H9 (cell line): ENCODE data around the gene SMYD5. TPM values are rescaled to one million over a fixed set of nuclear protein-coding genes. Genes with fewer than 3 reads are reported as not detected.

Source experiments
- DNase-seq: peaks from one replicate; pipeline ENCODE4 v3.0.0-alpha.2; 2017
- H2AFZ ChIP-seq: one replicate; pipeline ENCODE4 v1.6.1; 2013; ENCODE audit warnings: mild to moderate bottlenecking, low read length, control low read depth, moderate library complexity
- H2AK5ac ChIP-seq: 2 replicates; pipeline ENCODE4 v1.6.1; 2013; ENCODE audit warnings: low read length, control low read depth, mixed read lengths; ENCODE audit not compliant: insufficient read length
- H2BK120ac ChIP-seq: one replicate; pipeline ENCODE4 v1.6.1; 2013; ENCODE audit warnings: low read depth, mild to moderate bottlenecking, low read length, control low read depth, inconsistent platforms; ENCODE audit not compliant: poor library complexity, severe bottlenecking
- H2BK12ac ChIP-seq: 2 replicates; pipeline ENCODE4 v1.6.1; 2013; ENCODE audit warnings: low read length, control low read depth, mixed read lengths, low read depth; ENCODE audit not compliant: insufficient read length
- H2BK15ac ChIP-seq: 2 replicates; pipeline ENCODE4 v1.6.1; 2013; ENCODE audit warnings: low read depth, low read length, control low read depth
- H2BK20ac ChIP-seq: one replicate; pipeline ENCODE4 v1.6.1; 2013; ENCODE audit warnings: low read depth, mild to moderate bottlenecking, low read length, control low read depth, inconsistent platforms; ENCODE audit not compliant: poor library complexity, severe bottlenecking
- H2BK5ac ChIP-seq: 2 replicates; pipeline ENCODE4 v1.6.1; 2013; ENCODE audit warnings: low read length, control low read depth, mixed read lengths; ENCODE audit not compliant: insufficient read length
- H3K14ac ChIP-seq: 2 replicates; pipeline ENCODE4 v1.6.1; 2013; ENCODE audit warnings: low read length, control low read depth; ENCODE audit not compliant: insufficient read depth
- H3K18ac ChIP-seq: 2 replicates; pipeline ENCODE4 v1.6.1; 2013; ENCODE audit warnings: low read depth, mild to moderate bottlenecking, mixed read lengths, low read length, control low read depth; ENCODE audit not compliant: insufficient read length
- H3K23ac ChIP-seq: 2 replicates; pipeline ENCODE4 v1.6.1; 2013; ENCODE audit warnings: low read length, control low read depth, mixed read lengths, low read depth; ENCODE audit not compliant: insufficient read length
- H3K23me2 ChIP-seq: 2 replicates; pipeline ENCODE4 v1.6.1; 2013; ENCODE audit warnings: low read depth, mild to moderate bottlenecking, mixed read lengths, low read length, control low read depth; ENCODE audit not compliant: insufficient read length, poor library complexity, severe bottlenecking
- H3K27ac ChIP-seq: 2 replicates; pipeline ENCODE4 v1.5.1; 2013; ENCODE audit warnings: low read length, control low read depth, mixed read lengths, low read depth; ENCODE audit not compliant: insufficient read length
- H3K27me3 ChIP-seq: 2 replicates; pipeline ENCODE4 v1.6.1; 2013; ENCODE audit warnings: low read length, control low read depth, inconsistent platforms; ENCODE audit not compliant: insufficient read depth
- H3K4ac ChIP-seq: 2 replicates; pipeline ENCODE4 v1.6.1; 2013; ENCODE audit warnings: low read depth, mild to moderate bottlenecking, control low read depth, inconsistent platforms, low read length, moderate library complexity
- H3K4me1 ChIP-seq: 2 replicates; pipeline ENCODE4 v1.6.1; 2013; ENCODE audit warnings: low read length, control low read depth, inconsistent platforms; ENCODE audit not compliant: insufficient read depth
- H3K4me2 ChIP-seq: 2 replicates; pipeline ENCODE4 v1.6.1; 2013; ENCODE audit warnings: low read length, control low read depth, mixed read lengths; ENCODE audit not compliant: insufficient read length, insufficient read depth
- H3K56ac ChIP-seq: 2 replicates; pipeline ENCODE4 v1.6.1; 2013; ENCODE audit warnings: low read depth, mild to moderate bottlenecking, mixed read lengths, low read length, control low read depth; ENCODE audit not compliant: insufficient read length
- H3K79me1 ChIP-seq: 2 replicates; pipeline ENCODE4 v1.6.1; 2013; ENCODE audit warnings: low read depth, mild to moderate bottlenecking, moderate library complexity, low read length, control low read depth, inconsistent platforms; ENCODE audit not compliant: insufficient read depth, poor library complexity, severe bottlenecking
- H3K79me2 ChIP-seq: 2 replicates; pipeline ENCODE4 v1.6.1; 2013; ENCODE audit warnings: low read length, control low read depth, inconsistent platforms; ENCODE audit not compliant: insufficient read depth
- H3K9ac ChIP-seq: 2 replicates; pipeline ENCODE4 v1.6.1; 2013; ENCODE audit warnings: low read length, control low read depth, mixed read lengths; ENCODE audit not compliant: insufficient read length; ENCODE audit errors: extremely low read depth
- H3K9me3 ChIP-seq: one replicate; pipeline ENCODE4 v1.6.1; 2013; ENCODE audit warnings: low read depth, low read length, inconsistent platforms; ENCODE audit not compliant: control insufficient read depth
- H3T11ph ChIP-seq: one replicate; pipeline ENCODE4 v1.6.1; 2013; ENCODE audit warnings: mild to moderate bottlenecking, low read length, control low read depth, inconsistent platforms
- H4K20me1 ChIP-seq: one replicate; pipeline ENCODE4 v1.6.1; 2013; ENCODE audit not compliant: control insufficient read depth, insufficient read length, insufficient read depth
- H4K5ac ChIP-seq: 2 replicates; pipeline ENCODE4 v1.6.1; 2013; ENCODE audit warnings: low read depth, mild to moderate bottlenecking, mixed read lengths, low read length, control low read depth; ENCODE audit not compliant: insufficient read length
- H4K8ac ChIP-seq: replicated peaks from 2 replicates; pipeline ENCODE4 v1.6.1; 2013; ENCODE audit warnings: low read length, control low read depth, mixed read lengths, low read depth; ENCODE audit not compliant: insufficient read length
- H4K91ac ChIP-seq: 2 replicates; pipeline ENCODE4 v1.6.1; 2013; ENCODE audit warnings: low read depth, mild to moderate bottlenecking, moderate library complexity, mixed read lengths, low read length, control low read depth; ENCODE audit not compliant: insufficient read length
- H3K27ac Mint-ChIP-seq, 3 experiments: 2 replicates in 2 of 3; 3 replicates in 1 of 3; pipeline ENCODE4 v1.8.0; 2020 to 2021; ENCODE audit warnings: mixed read lengths in 3 of 3, mild to moderate bottlenecking in 1 of 3, moderate library complexity in 1 of 3
- H3K27me3 Mint-ChIP-seq: 2 replicates; pipeline ENCODE4 v1.8.0; 2021; ENCODE audit warnings: low read depth, mild to moderate bottlenecking, moderate library complexity, mixed read lengths
- H3K36me3 Mint-ChIP-seq, 3 experiments: 2 replicates in 2 of 3; 3 replicates in 1 of 3; pipeline ENCODE4 v1.8.0; 2020 to 2021; ENCODE audit warnings: low read depth in 3 of 3, mixed read lengths in 3 of 3; ENCODE audit not compliant: insufficient read depth in 1 of 3
- H3K4me1 Mint-ChIP-seq, 2 experiments: 2 replicates each; pipeline ENCODE4 v1.8.0; 2020; ENCODE audit warnings: mixed read lengths in 2 of 2
- H3K4me3 Mint-ChIP-seq, 2 experiments: 2 replicates in 1 of 2; 3 replicates in 1 of 2; pipeline ENCODE4 v1.8.0; 2020 to 2021; ENCODE audit warnings: mild to moderate bottlenecking in 2 of 2, mixed read lengths in 2 of 2, moderate library complexity in 1 of 2
- H3K9me3 Mint-ChIP-seq, 2 experiments: 2 replicates in 1 of 2; 3 replicates in 1 of 2; pipeline ENCODE4 v1.8.0; 2020; ENCODE audit warnings: mild to moderate bottlenecking in 2 of 2, mixed read lengths in 2 of 2, moderate library complexity in 1 of 2
- WGBS: extraction: QIAGEN DNeasy Blood & Tissue Kit; methylation state at CpG from one replicate; pipeline ENCODE4 v1.1.7; 2013; ENCODE audit warnings: missing lambda C conversion rate, low lambda C conversion rate, mixed read lengths; ENCODE audit not compliant: insufficient read length; ENCODE audit errors: extremely low coverage; 5-methylcytosine and 5-hydroxymethylcytosine counted together
- total RNA-seq: library from RNA; stranded (reverse); gene quantifications from 2 replicates; pipeline ENCODE4 v1.2.1, GENCODE V29; 2021
- TF ChIP-seq, protein P1 (sequence below): fragments of 200-600 bp; sonication (generic); conservative IDR thresholded peaks from 3 replicates; pipeline ENCODE4 v1.8.0; 2021; ENCODE audit warnings: antibody characterized with exemption, mild to moderate bottlenecking

The SMYD5 gene
- total RNA-seq, 1 experiment from 2014 or later: 45.2 TPM

GRCh38 chr2:73174244-73174643 is 39.8 kb upstream of the SMYD5 start:
- no peaks in the 10 kb centered on the region; a peak in 1 of 5 replicates for H3K9me3 Mint-ChIP-seq
- no peak overlapping the region for H3K18ac ChIP-seq
- peaks cover 24% of the 10 kb centered on the region for H3K23me2 ChIP-seq
- no peaks in the 10 kb centered on the region for H3K9me3 ChIP-seq
- no peak for DNase-seq
- H2AFZ ChIP-seq: no peak overlapping the region
- peaks cover 25% of the 10 kb centered on the region for H3K27me3 ChIP-seq
- H2BK120ac ChIP-seq: no peak overlapping the region
- no peak overlapping the region for H3K4me2 ChIP-seq
- H2AK5ac ChIP-seq: no peak overlapping the region
- no peak overlapping the region for H3K23ac ChIP-seq
- no peak overlapping the region for H2BK12ac ChIP-seq
- H3K4me1 ChIP-seq: peaks cover 4% of the 10 kb centered on the region; the same call in 1 of the 2 replicates
- H3K27ac ChIP-seq: no peak overlapping the region
- no peaks in the 10 kb centered on the region for H3K79me2 ChIP-seq
- no CpG with 5 or more reads among the region's 10 CpGs for WGBS
- no peak overlapping the region for H2BK15ac ChIP-seq
- no peak overlapping the region for H4K8ac ChIP-seq
- H3K4me3 Mint-ChIP-seq: no peak overlapping the region
- no peak overlapping the region for H2BK20ac ChIP-seq
- H3K56ac ChIP-seq: no peak overlapping the region
- no peak overlapping the region for H3K9ac ChIP-seq
- no peak overlapping the region; a peak in 1 of 7 replicates for H3K27ac Mint-ChIP-seq
- H3K4ac ChIP-seq: no peak overlapping the region
- peaks cover 72% of the 10 kb centered on the region for H3K27me3 Mint-ChIP-seq
- peaks cover 19 to 25% of the 10 kb centered on the region in 2 experiments for H3K4me1 Mint-ChIP-seq
- no peak overlapping the region for H4K5ac ChIP-seq
- no peak overlapping the region for H2BK5ac ChIP-seq
- TF ChIP-seq, protein P1, sequence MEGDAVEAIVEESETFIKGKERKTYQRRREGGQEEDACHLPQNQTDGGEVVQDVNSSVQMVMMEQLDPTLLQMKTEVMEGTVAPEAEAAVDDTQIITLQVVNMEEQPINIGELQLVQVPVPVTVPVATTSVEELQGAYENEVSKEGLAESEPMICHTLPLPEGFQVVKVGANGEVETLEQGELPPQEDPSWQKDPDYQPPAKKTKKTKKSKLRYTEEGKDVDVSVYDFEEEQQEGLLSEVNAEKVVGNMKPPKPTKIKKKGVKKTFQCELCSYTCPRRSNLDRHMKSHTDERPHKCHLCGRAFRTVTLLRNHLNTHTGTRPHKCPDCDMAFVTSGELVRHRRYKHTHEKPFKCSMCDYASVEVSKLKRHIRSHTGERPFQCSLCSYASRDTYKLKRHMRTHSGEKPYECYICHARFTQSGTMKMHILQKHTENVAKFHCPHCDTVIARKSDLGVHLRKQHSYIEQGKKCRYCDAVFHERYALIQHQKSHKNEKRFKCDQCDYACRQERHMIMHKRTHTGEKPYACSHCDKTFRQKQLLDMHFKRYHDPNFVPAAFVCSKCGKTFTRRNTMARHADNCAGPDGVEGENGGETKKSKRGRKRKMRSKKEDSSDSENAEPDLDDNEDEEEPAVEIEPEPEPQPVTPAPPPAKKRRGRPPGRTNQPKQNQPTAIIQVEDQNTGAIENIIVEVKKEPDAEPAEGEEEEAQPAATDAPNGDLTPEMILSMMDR: no peak
- H4K91ac ChIP-seq: no peak overlapping the region
- no peak overlapping the region for H3K14ac ChIP-seq
- no peaks in the 10 kb centered on the region for H4K20me1 ChIP-seq
- H3K36me3 Mint-ChIP-seq: no peaks in the 10 kb centered on the region
- no peak overlapping the region for H3T11ph ChIP-seq
- no peaks in the 10 kb centered on the region for H3K79me1 ChIP-seq
